OCI-LY3 (cell line): ENCODE measurements around the gene DTX2.

Source experiments
- CTCF ChIP-seq: fragments of 200-600, 300-600 bp; sonication (generic); IDR thresholded peaks from 2 replicates; pipeline ENCODE4 v1.5.1; 2014; ENCODE audit warnings: antibody characterized with exemption, low read length, low read depth
- EZH2phosphoT487 ChIP-seq: fragments of 200-600 bp; shearing (Covaris generic); IDR thresholded peaks from 2 replicates; pipeline ENCODE4 v1.6.1; 2018; ENCODE audit warnings: antibody characterized with exemption, mixed run types, low read depth

- TF ChIP-seq CTCF (no peak), EZH2phosphoT487 (no peak)
These were observed 31.3 kb upstream of the DTX2 start for GRCh38 chr7:76430211-76430610.
